ENCODE data around the gene CXorf58. TPM values are rescaled to one million over a fixed set of nuclear protein-coding genes. Genes with fewer than 3 reads are reported as not detected.

CXorf58 gene
- total RNA-seq, 2 donors from 2014 or later: not detected

- no peaks in the 10 kb centered on the region for H3K36me3 ChIP-seq
- no peaks in the 10 kb centered on the region for H3K9me3 ChIP-seq
- no peak overlapping the region for H3K27ac ChIP-seq
- TF ChIP-seq CTCF (IDR thresholded peaks at IDR 0.05): no peak
- H3K4me1 ChIP-seq (ENCODE audit: control insufficient read depth in 1 of 2, low read depth in 2 of 2): no peaks in the 10 kb centered on the region
- no peak for DNase-seq (ENCODE audit: low spot score)
- no peak for ATAC-seq (ENCODE audit: insufficient number of reproducible peaks, low FRiP score, low read depth)
- H3K4me3 ChIP-seq: no peak overlapping the region
- no peaks in the 10 kb centered on the region for H3K27me3 ChIP-seq (replicated peaks; ENCODE audit: insufficient read depth)
These were observed 11.3 kb downstream of the CXorf58 start for GRCh38 chrX:23919148-23919547.

GRCh38 chrX:23919706-23920320 lies 12.0 kb downstream of the CXorf58 start:
- Histone ChIP-seq H3K27ac (no peak overlapping the region), H3K4me1 (ENCODE audit: control insufficient read depth in 1 of 2, low read depth in 2 of 2) (no peaks in the 10 kb centered on the region), H3K4me3 (no peak overlapping the region), H3K27me3 (replicated peaks; ENCODE audit: insufficient read depth) (no peaks in the 10 kb centered on the region), H3K9me3 (no peaks in the 10 kb centered on the region), H3K36me3 (no peaks in the 10 kb centered on the region)
- ATAC-seq (ENCODE audit: insufficient number of reproducible peaks, low FRiP score, low read depth) (no peak), DNase-seq (ENCODE audit: low spot score) (no peak)
- no peak for TF ChIP-seq CTCF (IDR thresholded peaks at IDR 0.05)

GRCh38 chrX:23926015-23926414 lies 18.2 kb downstream of the CXorf58 start:
- no peak overlapping the region for H3K27ac ChIP-seq
- H3K27me3 ChIP-seq (replicated peaks; ENCODE audit: insufficient read depth): no peaks in the 10 kb centered on the region
- H3K4me1 ChIP-seq (ENCODE audit: control insufficient read depth in 1 of 2, low read depth in 2 of 2): no peaks in the 10 kb centered on the region
- DNase-seq (ENCODE audit: low spot score) (no peak), ATAC-seq (ENCODE audit: insufficient number of reproducible peaks, low FRiP score, low read depth) (no peak)
- TF ChIP-seq CTCF (IDR thresholded peaks at IDR 0.05): no peak
- H3K9me3 ChIP-seq: no peaks in the 10 kb centered on the region
- H3K4me3 ChIP-seq: no peak overlapping the region
- no peaks in the 10 kb centered on the region for H3K36me3 ChIP-seq

- Histone ChIP-seq H3K36me3 (no peaks in the 10 kb centered on the region), H3K27ac (no peak overlapping the region), H3K4me1 (ENCODE audit: control insufficient read depth in 1 of 2, low read depth in 2 of 2) (no peaks in the 10 kb centered on the region), H3K27me3 (replicated peaks; ENCODE audit: insufficient read depth) (no peaks in the 10 kb centered on the region), H3K9me3 (no peaks in the 10 kb centered on the region), H3K4me3 (no peak overlapping the region)
- DNase-seq (ENCODE audit: low spot score) (no peak), ATAC-seq (ENCODE audit: insufficient number of reproducible peaks, low FRiP score, low read depth) (no peak)
- TF ChIP-seq CTCF (IDR thresholded peaks at IDR 0.05): no peak
These were observed 23.2 kb downstream of the CXorf58 start for GRCh38 chrX:23930894-23931604.

GRCh38 chrX:23932046-23932445 lies 24.2 kb downstream of the CXorf58 start:
- no peak overlapping the region for H3K4me3 ChIP-seq
- H3K27me3 ChIP-seq (replicated peaks; ENCODE audit: insufficient read depth): no peaks in the 10 kb centered on the region
- H3K27ac ChIP-seq: no peak overlapping the region
- TF ChIP-seq CTCF (IDR thresholded peaks at IDR 0.05): no peak
- no peaks in the 10 kb centered on the region for H3K4me1 ChIP-seq (ENCODE audit: control insufficient read depth in 1 of 2, low read depth in 2 of 2)
- H3K9me3 ChIP-seq: no peaks in the 10 kb centered on the region
- DNase-seq (ENCODE audit: low spot score) (no peak), ATAC-seq (ENCODE audit: insufficient number of reproducible peaks, low FRiP score, low read depth) (no peak)
- no peaks in the 10 kb centered on the region for H3K36me3 ChIP-seq
